Measurements from ENCODE around the gene ALDH4A1.

DNA sequence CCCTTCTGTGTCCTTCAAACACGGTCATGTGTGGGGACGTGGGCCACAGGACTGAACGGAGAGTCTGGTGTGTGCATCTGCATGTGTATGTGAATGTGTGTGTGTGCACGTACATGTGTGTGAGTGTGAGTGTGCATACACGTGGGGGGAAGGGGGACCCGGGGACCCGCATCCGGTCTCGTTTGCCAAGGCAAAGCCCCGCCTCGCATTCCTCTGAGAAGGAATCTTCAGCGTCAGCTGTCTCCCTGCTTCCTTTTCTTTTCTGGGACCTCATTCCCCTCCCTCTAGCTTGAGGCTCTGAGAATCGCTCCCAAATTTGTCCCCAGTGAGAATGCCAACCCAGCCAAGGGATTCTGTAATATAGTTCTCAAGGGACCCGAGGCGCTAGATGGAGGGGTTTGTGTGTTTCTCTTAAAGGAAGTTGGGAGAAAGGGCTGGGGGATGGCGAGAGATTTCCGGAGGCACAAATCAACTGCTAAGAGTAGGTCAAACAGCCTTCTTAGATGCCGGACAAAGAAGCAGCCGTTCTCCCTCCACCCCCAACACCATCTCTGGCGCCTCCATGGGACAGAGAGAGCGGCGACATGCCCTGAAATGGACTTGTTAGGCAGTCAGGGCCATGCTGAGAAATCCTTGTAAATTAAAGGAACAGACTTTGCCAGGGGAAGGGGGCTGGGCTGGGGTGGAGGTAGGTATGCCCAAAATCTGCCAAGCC, 47.5 kb upstream of the ALDH4A1 start:
- TF ChIP-seq, protein P1, sequence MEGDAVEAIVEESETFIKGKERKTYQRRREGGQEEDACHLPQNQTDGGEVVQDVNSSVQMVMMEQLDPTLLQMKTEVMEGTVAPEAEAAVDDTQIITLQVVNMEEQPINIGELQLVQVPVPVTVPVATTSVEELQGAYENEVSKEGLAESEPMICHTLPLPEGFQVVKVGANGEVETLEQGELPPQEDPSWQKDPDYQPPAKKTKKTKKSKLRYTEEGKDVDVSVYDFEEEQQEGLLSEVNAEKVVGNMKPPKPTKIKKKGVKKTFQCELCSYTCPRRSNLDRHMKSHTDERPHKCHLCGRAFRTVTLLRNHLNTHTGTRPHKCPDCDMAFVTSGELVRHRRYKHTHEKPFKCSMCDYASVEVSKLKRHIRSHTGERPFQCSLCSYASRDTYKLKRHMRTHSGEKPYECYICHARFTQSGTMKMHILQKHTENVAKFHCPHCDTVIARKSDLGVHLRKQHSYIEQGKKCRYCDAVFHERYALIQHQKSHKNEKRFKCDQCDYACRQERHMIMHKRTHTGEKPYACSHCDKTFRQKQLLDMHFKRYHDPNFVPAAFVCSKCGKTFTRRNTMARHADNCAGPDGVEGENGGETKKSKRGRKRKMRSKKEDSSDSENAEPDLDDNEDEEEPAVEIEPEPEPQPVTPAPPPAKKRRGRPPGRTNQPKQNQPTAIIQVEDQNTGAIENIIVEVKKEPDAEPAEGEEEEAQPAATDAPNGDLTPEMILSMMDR (IDR thresholded peaks at IDR 0.05): no peak
- TF ChIP-seq, protein P2, sequence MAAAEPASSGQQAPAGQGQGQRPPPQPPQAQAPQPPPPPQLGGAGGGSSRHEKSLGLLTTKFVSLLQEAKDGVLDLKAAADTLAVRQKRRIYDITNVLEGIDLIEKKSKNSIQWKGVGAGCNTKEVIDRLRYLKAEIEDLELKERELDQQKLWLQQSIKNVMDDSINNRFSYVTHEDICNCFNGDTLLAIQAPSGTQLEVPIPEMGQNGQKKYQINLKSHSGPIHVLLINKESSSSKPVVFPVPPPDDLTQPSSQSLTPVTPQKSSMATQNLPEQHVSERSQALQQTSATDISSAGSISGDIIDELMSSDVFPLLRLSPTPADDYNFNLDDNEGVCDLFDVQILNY (CRISPR knock-in tag; IDR thresholded peaks at IDR 0.05): no peak
- TF ChIP-seq, protein P3, sequence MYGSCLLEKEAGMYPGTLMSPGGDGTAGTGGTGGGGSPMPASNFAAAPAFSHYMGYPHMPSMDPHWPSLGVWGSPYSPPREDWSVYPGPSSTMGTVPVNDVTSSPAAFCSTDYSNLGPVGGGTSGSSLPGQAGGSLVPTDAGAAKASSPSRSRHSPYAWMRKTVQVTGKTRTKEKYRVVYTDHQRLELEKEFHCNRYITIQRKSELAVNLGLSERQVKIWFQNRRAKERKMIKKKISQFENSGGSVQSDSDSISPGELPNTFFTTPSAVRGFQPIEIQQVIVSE (CRISPR knock-in tag; IDR thresholded peaks at IDR 0.05; ENCODE audit: borderline replicate concordance): no peak
